ENCODE results near the gene ABLIM3.

GRCh38 chr5:149156435-149157083, 15.3 kb downstream of the ABLIM3 start:
- TF ChIP-seq CTCF (optimal IDR thresholded peaks at IDR 0.05 in 1 of 3, IDR thresholded peaks at IDR 0.05 in 1 of 3, conservative IDR thresholded peaks at IDR 0.05 in 1 of 3; ENCODE audit: extremely low read depth in 1 of 3, insufficient read depth in 2 of 3, low read length in 3 of 3) (no peak), EZH2 (IDR thresholded peaks at IDR 0.05; ENCODE audit: low read length) (no peak)
